Stimulated activated CD4-positive, alpha-beta T cell treated with anti-CD3 and anti-CD28 coated beads, TNF-alpha, amount 100 ng/mL, for 24 hours (primary cell): Measurements from ENCODE around the gene ZNF362.
"Not testable (repeated sequence)": the region's sequence is repeated elsewhere in the genome, so short reads cannot be mapped to it uniquely, and the experiment has no call there.

Experiments used
- DNase-seq, 3 experiments: peaks; one replicate each; pipeline ENCODE4 v3.0.0-alpha.2; 2020; ENCODE audit warnings: low read depth in 3 of 3

Gene ZNF362

GRCh38 chr1:33305816-33306652 is 49.7 kb downstream of the ZNF362 start:
- DNase-seq = no peak

GRCh38 chr1:33306653-33307493 is 50.6 kb downstream of the ZNF362 start:
- no peak for DNase-seq

- no peak for DNase-seq
Measured at GRCh38 chr1:33307494-33307864, 51.2 kb downstream of the ZNF362 start.

GRCh38 chr1:33309351-33309750 is 53.1 kb downstream of the ZNF362 start:
- not testable (repeated sequence) for DNase-seq

- no peak for DNase-seq
Measured at GRCh38 chr1:33310702-33311101, 54.4 kb downstream of the ZNF362 start.

- DNase-seq = no peak
Measured at GRCh38 chr1:33311706-33312412, 55.6 kb downstream of the ZNF362 start.

- DNase-seq = no peak
Measured at GRCh38 chr1:33312413-33312749, 56.1 kb downstream of the ZNF362 start.

GRCh38 chr1:33314416-33314815 is 58.1 kb downstream of the ZNF362 start:
- DNase-seq = no peak

- no peak for DNase-seq
Measured at GRCh38 chr1:33316601-33317000, 60.3 kb downstream of the ZNF362 start.

- DNase-seq = no peak
Measured at GRCh38 chr1:33317354-33317753, 61.1 kb downstream of the ZNF362 start.

- no peak for DNase-seq
Measured at GRCh38 chr1:33317946-33318345, 61.7 kb downstream of the ZNF362 start.

- DNase-seq = no peak
Measured at GRCh38 chr1:33319186-33319948, 63.1 kb downstream of the ZNF362 start.

- no peak for DNase-seq
Measured at GRCh38 chr1:33319949-33320618, 63.8 kb downstream of the ZNF362 start.

- no peak for DNase-seq
Measured at GRCh38 chr1:33320619-33321165, 64.4 kb downstream of the ZNF362 start, which contains the start of gene A3GALT2. Gene A3GALT2 (minus strand): TSS chr1:33321098. CDS start chr1:33321098, 0 bp downstream.

GRCh38 chr1:33321178-33321577 is 64.9 kb downstream of the ZNF362 start:
- no peak for DNase-seq

- no peak for DNase-seq
Measured at GRCh38 chr1:33322109-33322508, 65.8 kb downstream of the ZNF362 start.

- no peak for DNase-seq
Measured at GRCh38 chr1:33322870-33323585, 66.7 kb downstream of the ZNF362 start.

- DNase-seq = no peak
Measured at GRCh38 chr1:33323663-33324477, 67.6 kb downstream of the ZNF362 start.
